HEK293 (cell line): ENCODE data around the gene CYB5D1.

ENCODE experiments used
- CTCF ChIA-PET: fragments of 350-600 bp; formaldehyde crosslinking; extraction: SDS; loops from one replicate; lab custom pipeline; 2021; ENCODE audit warnings: antibody characterized with exemption; lab: Yijun Ruan, JAX
- POLR2A ChIA-PET: fragments of 300-600 bp; formaldehyde crosslinking; extraction: SDS; loops from one replicate; lab custom pipeline; 2020; ENCODE audit warnings: antibody characterized with exemption, inconsistent platforms; lab: Yijun Ruan, JAX
- H3K27ac ChIP-seq: fragments of 200-500 bp; sonication (Bioruptor generic); 2 replicates; pipeline ENCODE4 v1.5.1; 2014; ENCODE audit warnings: low read depth, low read length, control low read depth, inconsistent platforms; ENCODE audit errors: extremely low read depth
- H3K36me3 ChIP-seq, 2 experiments: fragments of 200-500 bp in 1 of 2; sonication (Bioruptor generic) in 1 of 2; 1 replicate in 1 of 2; 2 replicates in 1 of 2; pipeline ENCODE4 v1.5.1; 2014 to 2017; ENCODE audit warnings: inconsistent platforms in 2 of 2, low read length in 2 of 2; ENCODE audit not compliant: control insufficient read depth in 2 of 2, insufficient read depth in 1 of 2
- H3K4me1 ChIP-seq: fragments of 200-500 bp; sonication (Bioruptor generic); 2 replicates; pipeline ENCODE4 v1.5.1; 2014; ENCODE audit warnings: mild to moderate bottlenecking, low read length, inconsistent platforms; ENCODE audit not compliant: control insufficient read depth, insufficient read depth
- H3K4me3 ChIP-seq: 2 replicates; pipeline ENCODE4 v1.5.1; 2011; ENCODE audit warnings: low read depth, mild to moderate bottlenecking, control low read depth, low read length, moderate library complexity
- H3K9me3 ChIP-seq: fragments of 200-500 bp; sonication (Bioruptor generic); 2 replicates; pipeline ENCODE4 v1.5.1; 2014; ENCODE audit warnings: low read depth, low read length, inconsistent platforms; ENCODE audit not compliant: control insufficient read depth, insufficient read depth
- BCL11B ChIP-seq: fragments of 450-650 bp; formaldehyde crosslinking; IDR thresholded peaks from 2 replicates; pipeline ENCODE4 v1.5.1; 2016; ENCODE audit warnings: low read depth, missing biosample characterization, missing genetic modification characterization
- CTCF ChIP-seq: fragments of 450-650 bp; formaldehyde crosslinking; IDR thresholded peaks from 2 replicates; pipeline ENCODE4 v1.5.1; 2016; ENCODE audit warnings: missing biosample characterization, missing genetic modification characterization
- GLIS1 ChIP-seq: fragments of 450-650 bp; formaldehyde crosslinking; IDR thresholded peaks from 2 replicates; pipeline ENCODE4 v1.5.1; 2016; ENCODE audit warnings: missing biosample characterization, missing genetic modification characterization
- GLIS2 ChIP-seq: fragments of 450-650 bp; formaldehyde crosslinking; IDR thresholded peaks from 2 replicates; pipeline ENCODE4 v1.5.1; 2016; ENCODE audit warnings: missing biosample characterization, missing genetic modification characterization
- HOXA7 ChIP-seq: sonication (generic); formaldehyde crosslinking; IDR thresholded peaks from 2 replicates; pipeline ENCODE4 v1.8.1; 2022; ENCODE audit warnings: missing genetic modification reagents, borderline replicate concordance
- KLF1 ChIP-seq: fragments of 450-650 bp; formaldehyde crosslinking; IDR thresholded peaks from 2 replicates; pipeline ENCODE4 v1.5.1; 2016; ENCODE audit warnings: missing biosample characterization, missing genetic modification characterization
- PRDM4 ChIP-seq: fragments of 450-650 bp; formaldehyde crosslinking; IDR thresholded peaks from 2 replicates; pipeline ENCODE4 v1.5.1; 2017; ENCODE audit warnings: missing biosample characterization, missing genetic modification characterization
- RBAK ChIP-seq: fragments of 450-650 bp; formaldehyde crosslinking; IDR thresholded peaks from 2 replicates; pipeline ENCODE4 v1.5.1; 2016; ENCODE audit warnings: missing biosample characterization, missing genetic modification characterization
- REPIN1 ChIP-seq: fragments of 450-650 bp; formaldehyde crosslinking; IDR thresholded peaks from 2 replicates; pipeline ENCODE4 v1.5.1; 2017; ENCODE audit warnings: missing biosample characterization, missing genetic modification characterization, low read depth
- SALL2 ChIP-seq: fragments of 450-650 bp; formaldehyde crosslinking; IDR thresholded peaks from 2 replicates; pipeline ENCODE4 v1.5.0; 2017; ENCODE audit warnings: missing biosample characterization, mild to moderate bottlenecking, missing genetic modification characterization, borderline replicate concordance
- ZBTB11 ChIP-seq: fragments of 450-650 bp; formaldehyde crosslinking; conservative IDR thresholded peaks from 2 replicates; pipeline ENCODE4 v1.5.1; 2016; ENCODE audit warnings: low read depth, missing biosample characterization, missing genetic modification characterization
- ZNF174 ChIP-seq: fragments of 450-650 bp; formaldehyde crosslinking; IDR thresholded peaks from 2 replicates; pipeline ENCODE4 v1.5.0; 2017; ENCODE audit warnings: missing biosample characterization, mild to moderate bottlenecking, missing genetic modification characterization
- ZNF311 ChIP-seq: fragments of 450-650 bp; formaldehyde crosslinking; IDR thresholded peaks from 2 replicates; pipeline ENCODE4 v1.5.1; 2017; ENCODE audit warnings: missing biosample characterization, missing genetic modification characterization, borderline replicate concordance
- ZNF398 ChIP-seq: fragments of 450-650 bp; formaldehyde crosslinking; IDR thresholded peaks from 2 replicates; pipeline ENCODE4 v1.5.1; 2017; ENCODE audit warnings: missing biosample characterization, missing genetic modification characterization
- ZNF449 ChIP-seq: fragments of 450-650 bp; formaldehyde crosslinking; IDR thresholded peaks from 2 replicates; pipeline ENCODE4 v1.5.1; 2017; ENCODE audit warnings: missing biosample characterization, mild to moderate bottlenecking, missing genetic modification characterization, moderate library complexity
- ZNF513 ChIP-seq: fragments of 450-650 bp; IDR thresholded peaks from 2 replicates; pipeline ENCODE4 v1.5.1; 2018; ENCODE audit warnings: missing biosample characterization, missing genetic modification characterization
- ZSCAN16 ChIP-seq: fragments of 450-650 bp; formaldehyde crosslinking; IDR thresholded peaks from 2 replicates; pipeline ENCODE4 v1.5.1; 2016; ENCODE audit warnings: missing biosample characterization, missing genetic modification characterization
- ZSCAN30 ChIP-seq: fragments of 450-650 bp; IDR thresholded peaks from 2 replicates; pipeline ENCODE4 v1.5.1; 2018; ENCODE audit warnings: missing biosample characterization, mild to moderate bottlenecking, missing genetic modification characterization, moderate library complexity
- ZSCAN4 ChIP-seq: fragments of 450-650 bp; formaldehyde crosslinking; IDR thresholded peaks from 2 replicates; pipeline ENCODE4 v1.5.1; 2017; ENCODE audit warnings: missing biosample characterization, missing genetic modification characterization

CYB5D1 gene

GRCh38 chr17:7889166-7889955 lies 31.6 kb downstream of the CYB5D1 start (continued):
- peak; percentile 77 for TF ChIP-seq CTCF
- peak; percentile 87 for TF ChIP-seq ZNF398 (tag by site-specific recombination)
- peak; percentile 21; the same call in 1 of the 2 replicates for TF ChIP-seq PRDM4 (tag by site-specific recombination)
- TF ChIP-seq REPIN1 (tag by site-specific recombination) = no peak
- TF ChIP-seq ZNF311 (tag by site-specific recombination) = no peak
- TF ChIP-seq GLIS2 (tag by site-specific recombination) = no peak; the same call in 1 of the 2 replicates
- no peak for TF ChIP-seq ZNF513
- TF ChIP-seq ZSCAN30 (tag by site-specific recombination) = peak; percentile 98
- TF ChIP-seq SALL2 (tag by site-specific recombination) = no peak
- 0 out of 2 replicates have a peak, but pooled peaks have one; percentile 30 for TF ChIP-seq ZNF449
- no peak for TF ChIP-seq ZNF174 (tag by site-specific recombination)
- TF ChIP-seq GLIS1 (tag by site-specific recombination) = peak; percentile 58; the same call in 1 of the 2 replicates
- no peak for TF ChIP-seq KLF1 (tag by site-specific recombination)

- CTCF ChIA-PET = interaction anchor here (0.5 to 0.7 kb wide), 4 partner anchors 15 to 300 kb away, joined by 3 to 4 read pairs (median 4); no protein-coding TSS in a partner anchor
- H3K9me3 ChIP-seq = no peaks in the 10 kb centered on the region
- no peak for TF ChIP-seq ZSCAN4 (tag by site-specific recombination)
- TF ChIP-seq ZSCAN16 = no peak
- no peak for TF ChIP-seq BCL11B (tag by site-specific recombination)
- no peak for TF ChIP-seq HOXA7
- no peak for TF ChIP-seq RBAK (tag by site-specific recombination)
- TF ChIP-seq ZBTB11 (tag by site-specific recombination) = no peak
Observed at GRCh38 chr17:7893187-7893880, 35.5 kb downstream of the CYB5D1 start.

More at GRCh38 chr17:7893187-7893880, 35.5 kb downstream of the CYB5D1 start:
- Histone ChIP-seq H3K36me3 (peaks cover 68 to 76% of the 10 kb centered on the region in 2 experiments), H3K4me3 (no peak overlapping the region), H3K4me1 (peaks cover 14% of the 10 kb centered on the region), H3K27ac (no peak overlapping the region)
- POLR2A ChIA-PET = interaction anchor here (1.0 kb wide), 1 partner anchor 37 kb away, joined by 5 read pairs; the partner anchor contains the start of gene NAA38
